A549 (cell line): ENCODE data around the gene TRAF1. TPM values are rescaled to one million over a fixed set of nuclear protein-coding genes. Genes with fewer than 3 reads are reported as not detected.

Source experiments
- ATAC-seq, 2 experiments: fragments of 200-7000 bp in 1 of 2; fragments of >200 bp in 1 of 2; cut with Nextera tagmentation in 1 of 2; cut with Tn5 transposase in 1 of 2; 3 replicates each; pipeline versions ENCODE4 v1.8.0 to v1.9.1; 2018 to 2020; ENCODE audit warnings: mild to moderate bottlenecking in 1 of 2, moderate library complexity in 1 of 2
- CTCF ChIA-PET: fragments of 300-600 bp; sonication (Branson Sonifier 250); formaldehyde crosslinking; extraction: SDS; loops from one replicate; lab custom pipeline; 2021; ENCODE audit warnings: antibody characterized with exemption, inconsistent platforms; lab: Yijun Ruan, JAX
- POLR2A ChIA-PET: fragments of 350-600 bp; formaldehyde crosslinking; extraction: SDS; loops from one replicate; lab custom pipeline; 2021; ENCODE audit warnings: antibody characterized with exemption, inconsistent platforms; lab: Yijun Ruan, JAX
- DNase-seq, 2 experiments: peaks; one replicate each; pipeline versions ENCODE4 v3.0.0 to v3.0.0-alpha.2; 2011 to 2016; ENCODE audit warnings: low read depth in 1 of 2, low spot score in 1 of 2
- FAIRE-seq: peaks from 2 replicates; lab custom pipeline; 2011; peaks lifted over from hg19 to GRCh38; lab: Jason Lieb, UNC
- H3K27ac ChIP-seq, 2 experiments: fragments of >200 bp; sonication (Bioruptor Twin); formaldehyde crosslinking; 3 replicates each; pipeline ENCODE4 v1.5.1; 2016 to 2017
- H3K4me1 ChIP-seq: fragments of >200 bp; sonication (Bioruptor Twin); formaldehyde crosslinking; 3 replicates; pipeline ENCODE4 v1.6.1; 2016
- H3K4me2 ChIP-seq: fragments of >200 bp; sonication (Bioruptor Twin); formaldehyde crosslinking; 3 replicates; pipeline ENCODE4 v1.6.1; 2016
- H3K4me3 ChIP-seq: fragments of >200 bp; sonication (Bioruptor Twin); formaldehyde crosslinking; 3 replicates; pipeline ENCODE4 v1.5.1; 2016
- H3K9me3 ChIP-seq: fragments of >200 bp; sonication (Bioruptor Twin); formaldehyde crosslinking; 3 replicates; pipeline ENCODE4 v1.6.1; 2016
- ATOH8 ChIP-seq: fragments of 250-450 bp; sonication (Bioruptor Pico); IDR thresholded peaks from 2 replicates; pipeline ENCODE4 v1.5.0; 2020; ENCODE audit warnings: low read depth, mild to moderate bottlenecking, moderate library complexity
- CHD2 ChIP-seq: fragments of 150-350 bp; IDR thresholded peaks from 2 replicates; pipeline ENCODE4 v1.6.1; 2014; ENCODE audit warnings: low read length; ENCODE audit not compliant: partially characterized antibody
- E2F6 ChIP-seq: IDR thresholded peaks from 2 replicates; pipeline ENCODE4 v1.6.1; 2012; ENCODE audit warnings: low read depth, borderline replicate concordance
- ESRRA ChIP-seq: fragments of 150-350 bp; IDR thresholded peaks from 2 replicates; pipeline ENCODE4 v1.6.1; 2014; ENCODE audit warnings: mild to moderate bottlenecking, low read length, borderline replicate concordance
- FOSL2 ChIP-seq, 2 experiments: fragments of 450-650 bp in 1 of 2; fragments of >200 bp in 1 of 2; sonication (Bioruptor Twin) in 1 of 2; formaldehyde crosslinking; IDR thresholded peaks; 2 replicates each; pipeline versions ENCODE4 v1.5.0 to v1.6.1; 2016 to 2020; ENCODE audit warnings: mild to moderate bottlenecking in 1 of 2, moderate library complexity in 1 of 2
- JUNB ChIP-seq: fragments of >200 bp; sonication (Bioruptor Twin); formaldehyde crosslinking; IDR thresholded peaks from 2 replicates; pipeline ENCODE4 v1.6.1; 2016
- MAFK ChIP-seq: fragments of 450-650 bp; IDR thresholded peaks from 2 replicates; pipeline ENCODE4 v1.6.1; 2014; ENCODE audit not compliant: partially characterized antibody
- NPAS2 ChIP-seq: fragments of 250-450 bp; sonication (Bioruptor Pico); IDR thresholded peaks from 2 replicates; pipeline ENCODE4 v1.8.0; 2022; ENCODE audit warnings: mild to moderate bottlenecking, moderate library complexity, borderline replicate concordance
- RAD21 ChIP-seq, 2 experiments: fragments of >200 bp in 1 of 2; sonication (Bioruptor Twin) in 1 of 2; formaldehyde crosslinking in 1 of 2; IDR thresholded peaks in 1 of 2; conservative IDR thresholded peaks in 1 of 2; 2 replicates in 1 of 2; 3 replicates in 1 of 2; pipeline ENCODE4 v1.6.1; 2012 to 2018; ENCODE audit warnings: inconsistent platforms in 1 of 2
- RNF2 ChIP-seq: fragments of 200-600 bp; sonication (generic); IDR thresholded peaks from 2 replicates; pipeline ENCODE4 v1.6.1; 2016; ENCODE audit warnings: low read depth, mild to moderate bottlenecking, antibody characterized with exemption, moderate library complexity, borderline replicate concordance
- ZNF302 ChIP-seq: fragments of 250-450 bp; sonication (Bioruptor Pico); IDR thresholded peaks from 2 replicates; pipeline ENCODE4 v1.9.0; 2021; ENCODE audit warnings: inconsistent platforms, mild to moderate bottlenecking, moderate library complexity
- WGBS: methylation state at CpG from one replicate; pipeline ENCODE4 v1.1.6; 2017; ENCODE audit errors: missing lambda C conversion rate; 5-methylcytosine and 5-hydroxymethylcytosine counted together
- polyA plus RNA-seq, 4 experiments: library from polyadenylated mRNA; depleted of rRNA in 3 of 4; stranded (reverse); fragments of >200 nt; fragmentation: RNase III in 1 of 4; extraction: RNeasy Plus Mini Kit Qiagen cat#74134 plus additional on column Dnase treatment in 1 of 4; gene quantifications; 2 replicates in 3 of 4; 3 replicates in 1 of 4; pipeline ENCODE4 v1.2.3, GENCODE V29; 2011 to 2017

Gene TRAF1
- polyA plus RNA-seq, 2 of the 4 experiments (the other 2 are of a cell fraction), result 2.0 to 3.4 TPM

- WGBS, result 90% methylated on average over 6 of the region's 6 CpGs
- ChIA-PET POLR2A (interaction anchor here (1.0 to 1.2 kb wide), 2 partner anchors 15 to 60 kb away, joined by 3 to 4 read pairs; partner anchors contain the start of gene FBXW2), CTCF (no interaction called here)
- Histone ChIP-seq H3K27ac (no peak overlapping the region), H3K9me3 (no peaks in the 10 kb centered on the region), H3K4me2 (no peak overlapping the region)
- FAIRE-seq, result no peak
- TF ChIP-seq CHD2, result no peak
- TF ChIP-seq MAFK, result no peak
- TF ChIP-seq FOSL2 (IDR thresholded peaks at IDR 0.05), result no peak
- TF ChIP-seq FOSL2 (CRISPR knock-in tag; IDR thresholded peaks at IDR 0.05), result no peak
- TF ChIP-seq RNF2, result no peak
- TF ChIP-seq RAD21 (conservative IDR thresholded peaks at IDR 0.05 in 1 of 2, IDR thresholded peaks at IDR 0.05 in 1 of 2), result no peak
- no peak for TF ChIP-seq ESRRA
- no peak for TF ChIP-seq NPAS2
- TF ChIP-seq E2F6, result no peak
- TF ChIP-seq ATOH8, result no peak
- TF ChIP-seq JUNB, result no peak
- TF ChIP-seq ZNF302 (CRISPR knock-in tag), result no peak
- TF ChIP-seq, all 56 proteins: peak for 0
- Histone ChIP-seq H3K4me1 (no peaks in the 10 kb centered on the region), H3K4me3 (no peak overlapping the region)
- DNase-seq, result no peak
- ATAC-seq, result no peak
Measured at GRCh38 chr9:120853198-120853597, 73.4 kb downstream of the TRAF1 start.

Other genes with a start within 250 kb of the TRAF1 start
- 25.7 and 32.8 TPM in 2 replicates for gene MEGF9, start 212.3 kb downstream of the TRAF1 start, polyA plus RNA-seq (2011; rRNA removed)
- gene MEGF9, start 212.3 kb downstream of the TRAF1 start, polyA plus RNA-seq (2017; fragmentation: RNase III; extraction: RNeasy Plus Mini Kit Qiagen cat#74134 plus additional on column Dnase treatment), result 21.1 to 33.4 TPM (median 30.0 TPM) in 3 replicates
- 56.0 and 60.0 TPM in 2 replicates for gene FBXW2, start 133.4 kb downstream of the TRAF1 start, polyA plus RNA-seq (2011; rRNA removed)
- 28.8 to 33.5 TPM (median 33.1 TPM) in 3 replicates for gene FBXW2, start 133.4 kb downstream of the TRAF1 start, polyA plus RNA-seq (2017; fragmentation: RNase III; extraction: RNeasy Plus Mini Kit Qiagen cat#74134 plus additional on column Dnase treatment)
- 52.3 and 63.7 TPM in 2 replicates for gene PSMD5, start 83.9 kb downstream of the TRAF1 start, polyA plus RNA-seq (2011; rRNA removed)
- gene PSMD5, start 83.9 kb downstream of the TRAF1 start, polyA plus RNA-seq (2017; fragmentation: RNase III; extraction: RNeasy Plus Mini Kit Qiagen cat#74134 plus additional on column Dnase treatment), result 34.6 to 42.4 TPM (median 40.0 TPM) in 3 replicates
- 50.7 and 64.9 TPM in 2 replicates for gene PHF19, start 49.6 kb downstream of the TRAF1 start, polyA plus RNA-seq (2011; rRNA removed)
- gene PHF19, start 49.6 kb downstream of the TRAF1 start, polyA plus RNA-seq (2017; fragmentation: RNase III; extraction: RNeasy Plus Mini Kit Qiagen cat#74134 plus additional on column Dnase treatment), result 102 to 105 TPM (median 104 TPM) in 3 replicates
- 115 and 119 TPM in 2 replicates for gene C5, start 123.5 kb upstream of the TRAF1 start, polyA plus RNA-seq (2011; rRNA removed)
- gene C5, start 123.5 kb upstream of the TRAF1 start, polyA plus RNA-seq (2017; fragmentation: RNase III; extraction: RNeasy Plus Mini Kit Qiagen cat#74134 plus additional on column Dnase treatment), result 16.2 to 17.9 TPM (median 17.1 TPM) in 3 replicates
- gene CNTRL, start 148.2 kb upstream of the TRAF1 start, polyA plus RNA-seq (2011; rRNA removed), result 13.0 and 15.0 TPM in 2 replicates
- 5.1 to 5.7 TPM (median 5.6 TPM) in 3 replicates for gene CNTRL, start 148.2 kb upstream of the TRAF1 start, polyA plus RNA-seq (2017; fragmentation: RNase III; extraction: RNeasy Plus Mini Kit Qiagen cat#74134 plus additional on column Dnase treatment)